Liver (tissue), 9 donors: ENCODE data around the gene KIF12. TPM values are rescaled to one million over a fixed set of nuclear protein-coding genes. Genes with fewer than 3 reads are reported as not detected.
A peak's percentile ranks its signal among the peaks of the same experiment; 100 is the strongest.

ENCODE experiments used
- DNase-seq: peaks from one replicate; pipeline ENCODE4 v3.0.0-alpha.2; 2017; ENCODE audit warnings: low spot score
- H3K27ac ChIP-seq, 2 donors: one replicate each; pipeline ENCODE4 v1.7.0; 2013; ENCODE audit warnings: inconsistent platforms in 2 of 2, low read length in 2 of 2, control low read depth in 1 of 2, low read depth in 1 of 2, mild to moderate bottlenecking in 1 of 2
- H3K27me3 ChIP-seq, 4 donors: one replicate each; pipeline versions ENCODE4 v1.6.1 to v1.7.0; 2013; ENCODE audit warnings: low read length in 3 of 4, inconsistent platforms in 1 of 4, mild to moderate bottlenecking in 1 of 4, moderate library complexity in 1 of 4; ENCODE audit not compliant: control insufficient read depth in 4 of 4, insufficient read depth in 4 of 4
- H3K36me3 ChIP-seq, 4 donors: one replicate each; pipeline versions ENCODE4 v1.6.1 to v1.7.0; 2013; ENCODE audit warnings: low read length in 3 of 4, mild to moderate bottlenecking in 3 of 4, low read depth in 1 of 4, moderate library complexity in 1 of 4; ENCODE audit not compliant: control insufficient read depth in 4 of 4, insufficient read depth in 3 of 4
- H3K4me1 ChIP-seq, 4 donors: one replicate each; pipeline versions ENCODE4 v1.6.1 to v1.7.0; 2013; ENCODE audit warnings: low read length in 3 of 4, mild to moderate bottlenecking in 3 of 4, moderate library complexity in 1 of 4; ENCODE audit not compliant: control insufficient read depth in 4 of 4, insufficient read depth in 4 of 4
- H3K4me3 ChIP-seq, 3 donors: one replicate each; pipeline versions ENCODE4 v1.6.1 to v1.7.0; 2013; ENCODE audit warnings: low read length in 3 of 3, control low read depth in 1 of 3, low read depth in 1 of 3, mild to moderate bottlenecking in 1 of 3
- H3K9ac ChIP-seq, 2 donors: one replicate each; pipeline ENCODE4 v1.7.0; 2013; ENCODE audit warnings: low read length in 2 of 2, mild to moderate bottlenecking in 2 of 2, moderate library complexity in 2 of 2, control low read depth in 1 of 2, low read depth in 1 of 2
- H3K9me3 ChIP-seq, 4 donors: one replicate each; pipeline versions ENCODE4 v1.6.1 to v1.7.0; 2013; ENCODE audit warnings: low read length in 3 of 4; ENCODE audit not compliant: control insufficient read depth in 4 of 4
- ATF3 ChIP-seq: IDR thresholded peaks from 2 replicates; pipeline ENCODE4 v1.6.1; 2016; ENCODE audit warnings: antibody characterized with exemption
- CTCF ChIP-seq: fragments of 150-350 bp; IDR thresholded peaks from 2 replicates; pipeline ENCODE4 v1.5.1; 2017; ENCODE audit warnings: improper control_type of control experiment, low read depth, low read length; ENCODE audit not compliant: missing input control
- EGR1 ChIP-seq, 2 donors: IDR thresholded peaks; 2 replicates each; pipeline ENCODE4 v1.6.1; 2016 to 2018; ENCODE audit warnings: antibody characterized with exemption in 2 of 2, low read depth in 2 of 2
- FOXA1 ChIP-seq: IDR thresholded peaks from 2 replicates; pipeline ENCODE4 v1.6.1; 2016; ENCODE audit warnings: antibody characterized with exemption
- FOXA2 ChIP-seq: IDR thresholded peaks from 2 replicates; pipeline ENCODE4 v1.6.1; 2016; ENCODE audit warnings: antibody characterized with exemption
- GABPA ChIP-seq, 2 donors: IDR thresholded peaks in 1 of 2; conservative IDR thresholded peaks in 1 of 2; 2 replicates each; pipeline ENCODE4 v1.6.1; 2016; ENCODE audit warnings: antibody characterized with exemption in 2 of 2, mild to moderate bottlenecking in 1 of 2, moderate library complexity in 1 of 2
- HNF4A ChIP-seq, 2 donors: conservative IDR thresholded peaks; 2 replicates each; pipeline ENCODE4 v1.6.1; 2016; ENCODE audit warnings: antibody characterized with exemption in 2 of 2, mild to moderate bottlenecking in 2 of 2
- HNF4G ChIP-seq: IDR thresholded peaks from 2 replicates; pipeline ENCODE4 v1.6.1; 2016; ENCODE audit warnings: antibody characterized with exemption
- JUND ChIP-seq, 2 donors: IDR thresholded peaks; 2 replicates each; pipeline ENCODE4 v1.6.1; 2016; ENCODE audit warnings: antibody characterized with exemption in 2 of 2
- MAX ChIP-seq: IDR thresholded peaks from 2 replicates; pipeline ENCODE4 v1.6.1; 2016; ENCODE audit warnings: antibody characterized with exemption
- NR2F2 ChIP-seq: IDR thresholded peaks from 2 replicates; pipeline ENCODE4 v1.6.1; 2016; ENCODE audit warnings: antibody characterized with exemption
- RAD21 ChIP-seq, 2 donors: IDR thresholded peaks; 2 replicates each; pipeline ENCODE4 v1.6.1; 2016; ENCODE audit warnings: antibody characterized with exemption in 2 of 2, mild to moderate bottlenecking in 2 of 2
- REST ChIP-seq: IDR thresholded peaks from 2 replicates; pipeline ENCODE4 v1.6.1; 2016; ENCODE audit warnings: antibody characterized with exemption, mild to moderate bottlenecking
- RXRA ChIP-seq, 2 donors: IDR thresholded peaks; 2 replicates each; pipeline ENCODE4 v1.6.1; 2017 to 2018; ENCODE audit warnings: antibody characterized with exemption in 2 of 2, mild to moderate bottlenecking in 1 of 2
- SP1 ChIP-seq: IDR thresholded peaks from 2 replicates; pipeline ENCODE4 v1.6.1; 2018; ENCODE audit warnings: antibody characterized with exemption, mild to moderate bottlenecking
- TAF1 ChIP-seq: conservative IDR thresholded peaks from 2 replicates; pipeline ENCODE4 v1.6.1; 2016; ENCODE audit warnings: antibody characterized with exemption, mild to moderate bottlenecking
- YY1 ChIP-seq: IDR thresholded peaks from 2 replicates; pipeline ENCODE4 v1.6.1; 2016; ENCODE audit warnings: antibody characterized with exemption, mild to moderate bottlenecking
- ZBTB33 ChIP-seq: IDR thresholded peaks from 2 replicates; pipeline ENCODE4 v1.6.1; 2016; ENCODE audit warnings: antibody characterized with exemption
- WGBS: extraction: QIAGEN DNeasy Blood & Tissue Kit; methylation state at CpG from one replicate; pipeline ENCODE4 v1.1.7; 2013; 5-methylcytosine and 5-hydroxymethylcytosine counted together
- polyA plus RNA-seq, 2 donors: library from polyadenylated mRNA; stranded (reverse) in 1 of 2; unstranded in 1 of 2; fragments of 200-250 nt in 1 of 2; fragments of >200 nt in 1 of 2; fragmentation: Nextera tagmentation in 1 of 2; extraction: Ambion mirVana in 1 of 2; gene quantifications; one replicate each; pipeline versions ENCODE4 v1.2.1 to v1.2.3, GENCODE V29; 2013 to 2015
- total RNA-seq, 2 donors: library from RNA; depleted of rRNA; stranded (reverse); fragments of >200 nt; gene quantifications; one replicate each; pipeline ENCODE4 v1.2.3, GENCODE V29; 2014
- donor health status: healthy.
- donor health status: healthy.
- donor health status: healthy.
- donor health status: healthy.
- donor health status: healthy.

The KIF12 gene
- total and polyA plus RNA-seq, 4 donors, result 2.9 to 11.8 (median 7.7) TPM

GRCh38 chr9:114082017-114082762, 16.9 kb downstream of the KIF12 start:
- H3K9ac ChIP-seq, result no peak overlapping the region
- H3K27ac ChIP-seq, result peak overlapping the region; percentile 67 to 87
- peak; percentile 88 for DNase-seq
- TF ChIP-seq RXRA (IDR thresholded peaks at IDR 0.05) (peak; percentile 86 to 89), RAD21 (IDR thresholded peaks at IDR 0.05) (peak; percentile 95 to 97), HNF4A (conservative IDR thresholded peaks at IDR 0.05) (peak; percentile 82 to 83), GABPA (IDR thresholded peaks at IDR 0.05 in 1 of 2, conservative IDR thresholded peaks at IDR 0.05 in 1 of 2) (no peak), HNF4G (peak; percentile 66), ZBTB33 (no peak), MAX (peak; percentile 88), FOXA2 (no peak), YY1 (peak; percentile 93), SP1 (peak; percentile 73), REST (peak; percentile 46), NR2F2 (no peak), CTCF (peak; percentile 94), JUND (IDR thresholded peaks at IDR 0.05) (peak; percentile 60 to 76), FOXA1 (no peak), EGR1 (IDR thresholded peaks at IDR 0.05; ENCODE audit: low read depth in 2 of 2) (no peak), TAF1 (no peak), ATF3 (peak; percentile 37)
- H3K4me3 ChIP-seq, result peak overlapping the region in 2 of 3 donors; percentile 23 to 34
- no peaks in the 10 kb centered on the region for H3K36me3 ChIP-seq
- H3K27me3 ChIP-seq, result no peaks in the 10 kb centered on the region
- H3K9me3 ChIP-seq, result no peaks in the 10 kb centered on the region
- peaks cover 4 to 53% (median 44%) of the 10 kb centered on the region in 4 donors for H3K4me1 ChIP-seq
- WGBS, result 23% methylated on average over 10 of the region's 10 CpGs
